Uterus (tissue), 2 donors: Measurements from ENCODE around the gene TMBIM1.

ENCODE experiments used
- POLR2A ChIP-seq, 2 donors: fragments of 450-650 bp; IDR thresholded peaks; one replicate each; pipeline ENCODE4 v1.6.1; 2016; ENCODE audit warnings: antibody characterized with exemption in 2 of 2, mild to moderate bottlenecking in 1 of 2, moderate library complexity in 1 of 2
- TF ChIP-seq, protein P1 (sequence below), 4 experiments: fragments of 200-600 bp in 2 of 4; fragments of 450-650 bp in 2 of 4; sonication (generic) in 2 of 4; IDR thresholded peaks; one replicate each; pipeline ENCODE4 v1.5.1; 2016 to 2019; ENCODE audit warnings: antibody characterized with exemption in 4 of 4, mild to moderate bottlenecking in 2 of 4, moderate library complexity in 1 of 4

DNA sequence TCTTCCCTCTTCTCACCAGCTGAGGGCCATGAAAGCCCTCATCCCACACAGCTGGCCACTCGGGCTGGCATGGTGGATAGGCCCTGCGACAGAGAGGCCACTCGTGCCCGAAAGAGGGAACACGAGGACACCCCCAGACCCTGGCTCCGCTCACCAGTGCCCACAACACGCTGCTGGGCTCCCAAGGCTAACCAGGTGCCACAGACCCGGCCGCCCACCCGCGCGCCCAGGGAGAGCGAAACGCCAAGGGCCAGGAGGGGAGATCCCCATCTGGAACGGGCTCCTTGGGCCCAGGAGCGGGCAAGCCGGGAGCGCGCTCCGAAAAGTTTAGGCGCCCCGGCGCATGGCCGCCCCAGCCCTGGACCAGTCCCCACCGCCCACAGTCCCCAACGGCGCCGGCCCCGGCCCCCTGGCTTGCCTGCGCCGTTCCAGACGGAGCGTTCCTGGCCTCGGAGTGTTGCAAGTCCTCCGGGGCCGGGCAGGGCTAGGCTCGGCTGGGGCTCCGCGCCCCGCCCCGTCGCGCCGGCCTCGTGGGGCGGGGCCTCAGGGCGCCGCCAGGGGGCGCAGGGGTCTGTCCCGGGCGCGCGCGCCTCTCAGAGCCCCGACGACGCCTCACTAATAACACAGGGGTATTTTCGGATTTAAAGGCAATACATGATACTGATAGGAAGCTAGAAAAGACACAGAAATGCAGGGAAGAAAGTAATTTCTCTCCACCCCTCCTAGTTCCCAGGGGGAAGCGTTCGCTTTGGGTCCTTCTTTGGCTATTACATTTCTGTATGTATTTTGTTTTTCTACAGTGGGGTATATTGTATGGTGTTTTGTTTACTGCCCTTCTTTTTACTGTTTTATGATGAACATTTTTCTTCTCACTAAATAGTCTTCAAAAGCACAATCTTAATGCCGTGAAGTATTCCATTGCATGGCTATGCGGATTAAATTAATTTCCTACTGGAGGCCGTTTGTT is at the start of gene TMBIM1:
- TF ChIP-seq POLR2A (IDR thresholded peaks at IDR 0.05), result peak; percentile 88
- TF ChIP-seq, protein P1, sequence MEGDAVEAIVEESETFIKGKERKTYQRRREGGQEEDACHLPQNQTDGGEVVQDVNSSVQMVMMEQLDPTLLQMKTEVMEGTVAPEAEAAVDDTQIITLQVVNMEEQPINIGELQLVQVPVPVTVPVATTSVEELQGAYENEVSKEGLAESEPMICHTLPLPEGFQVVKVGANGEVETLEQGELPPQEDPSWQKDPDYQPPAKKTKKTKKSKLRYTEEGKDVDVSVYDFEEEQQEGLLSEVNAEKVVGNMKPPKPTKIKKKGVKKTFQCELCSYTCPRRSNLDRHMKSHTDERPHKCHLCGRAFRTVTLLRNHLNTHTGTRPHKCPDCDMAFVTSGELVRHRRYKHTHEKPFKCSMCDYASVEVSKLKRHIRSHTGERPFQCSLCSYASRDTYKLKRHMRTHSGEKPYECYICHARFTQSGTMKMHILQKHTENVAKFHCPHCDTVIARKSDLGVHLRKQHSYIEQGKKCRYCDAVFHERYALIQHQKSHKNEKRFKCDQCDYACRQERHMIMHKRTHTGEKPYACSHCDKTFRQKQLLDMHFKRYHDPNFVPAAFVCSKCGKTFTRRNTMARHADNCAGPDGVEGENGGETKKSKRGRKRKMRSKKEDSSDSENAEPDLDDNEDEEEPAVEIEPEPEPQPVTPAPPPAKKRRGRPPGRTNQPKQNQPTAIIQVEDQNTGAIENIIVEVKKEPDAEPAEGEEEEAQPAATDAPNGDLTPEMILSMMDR (IDR thresholded peaks at IDR 0.05), result peak; percentile 66 to 96 (median 94)
